ENCODE data around the gene PCDHA13. TPM values are rescaled to one million over a fixed set of nuclear protein-coding genes. Genes with fewer than 3 reads are reported as not detected.

PCDHA13 gene
- total RNA-seq, 1 donor = not detected

Other genes starting within 250 kb of the PCDHA13 start
- gene CD14, start 248.9 kb upstream of the PCDHA13 start, total RNA-seq = 5.4 TPM
- gene TMCO6, start 242.7 kb upstream of the PCDHA13 start, total RNA-seq = 25.3 TPM
- gene NDUFA2, start 234.5 kb upstream of the PCDHA13 start, total RNA-seq = 27.2 TPM
- gene IK, start 234.3 kb upstream of the PCDHA13 start, total RNA-seq = 61.1 TPM
- 18.3 TPM for gene WDR55, start 217.2 kb upstream of the PCDHA13 start, total RNA-seq
- gene DND1, start 208.5 kb upstream of the PCDHA13 start, total RNA-seq = 0.54 TPM
- 41.2 TPM for gene HARS1, start 190.8 kb upstream of the PCDHA13 start, total RNA-seq
- gene HARS2, start 190.7 kb upstream of the PCDHA13 start, total RNA-seq = 24.0 TPM
- 22.1 TPM for gene ZMAT2, start 181.7 kb upstream of the PCDHA13 start, total RNA-seq
- gene PCDHA1, start 96.0 kb upstream of the PCDHA13 start, total RNA-seq = not detected
- under 0.01 TPM for gene PCDHA2, start 87.3 kb upstream of the PCDHA13 start, total RNA-seq
- gene PCDHA3, start 81.1 kb upstream of the PCDHA13 start, total RNA-seq = under 0.01 TPM
- gene PCDHA4, start 75.1 kb upstream of the PCDHA13 start, total RNA-seq = 0.27 TPM
- under 0.01 TPM for gene PCDHA5, start 60.5 kb upstream of the PCDHA13 start, total RNA-seq
- under 0.01 TPM for gene PCDHA6, start 54.2 kb upstream of the PCDHA13 start, total RNA-seq
- gene PCDHA7, start 47.9 kb upstream of the PCDHA13 start, total RNA-seq = 0.27 TPM
- gene PCDHA8, start 40.9 kb upstream of the PCDHA13 start, total RNA-seq = under 0.01 TPM
- gene PCDHA9, start 33.7 kb upstream of the PCDHA13 start, total RNA-seq = under 0.01 TPM
- under 0.01 TPM for gene PCDHA10, start 26.2 kb upstream of the PCDHA13 start, total RNA-seq
- gene PCDHA11, start 13.2 kb upstream of the PCDHA13 start, total RNA-seq = under 0.01 TPM
- gene PCDHA12, start 6.8 kb upstream of the PCDHA13 start, total RNA-seq = under 0.01 TPM
- under 0.01 TPM for gene PCDHAC1, start 44.2 kb downstream of the PCDHA13 start, total RNA-seq
- under 0.01 TPM for gene PCDHAC2, start 84.4 kb downstream of the PCDHA13 start, total RNA-seq
- gene PCDHB1, start 169.2 kb downstream of the PCDHA13 start, total RNA-seq = under 0.01 TPM
- gene PCDHB2, start 212.5 kb downstream of the PCDHA13 start, total RNA-seq = 0.27 TPM
- gene PCDHB3, start 218.3 kb downstream of the PCDHA13 start, total RNA-seq = under 0.01 TPM
- gene PCDHB4, start 239.7 kb downstream of the PCDHA13 start, total RNA-seq = under 0.01 TPM